Colonic mucosa (tissue), 4 donors: ENCODE results near the gene TRPT1. TPM values are rescaled to one million over a fixed set of nuclear protein-coding genes. Genes with fewer than 3 reads are reported as not detected.

Experiments used
- DNase-seq: peaks from one replicate; pipeline ENCODE4 v3.0.0-alpha.2; 2020
- H3K27ac ChIP-seq: fragments of 200-600 bp; one replicate; pipeline ENCODE4 v1.8.0; 2021
- H3K27me3 ChIP-seq: fragments of 200-600 bp; one replicate; pipeline ENCODE4 v1.8.0; 2021
- H3K36me3 ChIP-seq: fragments of 200-600 bp; one replicate; pipeline ENCODE4 v1.8.0; 2021
- H3K4me1 ChIP-seq: fragments of 200-600 bp; one replicate; pipeline ENCODE4 v1.8.0; 2021; ENCODE audit warnings: mild to moderate bottlenecking
- H3K4me3 ChIP-seq: fragments of 200-600 bp; one replicate; pipeline ENCODE4 v1.8.0; 2021
- H3K9ac ChIP-seq, 2 donors: one replicate each; pipeline ENCODE4 v1.7.0; 2013; ENCODE audit warnings: control low read depth in 2 of 2, low read depth in 2 of 2, low read length in 2 of 2
- H3K9me3 ChIP-seq: fragments of 200-600 bp; one replicate; pipeline ENCODE4 v1.8.0; 2021
- CTCF ChIP-seq: fragments of 200-600 bp; IDR thresholded peaks from one replicate; pipeline ENCODE4 v1.8.0; 2022; ENCODE audit warnings: antibody characterized with exemption, mild to moderate bottlenecking
- intact Hi-C: fragments of 100-400 bp; cut with DNase I; formaldehyde crosslinking; loops from one replicate; pipeline ENCODE4 v1.14.1; 2022
- total RNA-seq, 2 donors: library from RNA; stranded (reverse); fragmentation: NEBNext Ultra II Directional in 1 of 2; extraction: Animal tissue kit (Norgen Biotek cat#: 25700) in 1 of 2; gene quantifications; one replicate each; pipeline ENCODE4 v1.2.1, GENCODE V29; 2021
- donor health status: healthy.
- donor health status: DM: no; HTN: no; CAD: no.
- donor health status: DM: no; HTN: no; CAD: no.

TRPT1 gene
- total RNA-seq, 2 donors from 2014 or later: 52.3 to 63.6 TPM

- Histone ChIP-seq H3K27ac (no peak overlapping the region), H3K4me3 (no peak overlapping the region), H3K9ac (no peak overlapping the region), H3K27me3 (no peaks in the 10 kb centered on the region), H3K4me1 (peaks cover 17% of the 10 kb centered on the region), H3K9me3 (no peaks in the 10 kb centered on the region), H3K36me3 (no peaks in the 10 kb centered on the region)
- TF ChIP-seq CTCF: no peak
- intact Hi-C loops: no loop called here
- no peak for DNase-seq
These were observed 7.0 kb upstream of the TRPT1 start for GRCh38 chr11:64232967-64233315.

GRCh38 chr11:64232182-64232966 lies 6.4 kb upstream of the TRPT1 start:
- Histone ChIP-seq H3K9ac (peak overlapping the region in 1 of 2 donors; percentile 34), H3K4me1 (peaks cover 18% of the 10 kb centered on the region), H3K27me3 (no peaks in the 10 kb centered on the region), H3K9me3 (no peaks in the 10 kb centered on the region), H3K4me3 (no peak overlapping the region), H3K36me3 (no peaks in the 10 kb centered on the region), H3K27ac (no peak overlapping the region)
- intact Hi-C loops: no loop called here
- TF ChIP-seq CTCF: no peak
- peak; percentile 30 for DNase-seq

- Histone ChIP-seq H3K9me3 (no peaks in the 10 kb centered on the region), H3K36me3 (no peaks in the 10 kb centered on the region), H3K9ac (peak overlapping the region in 1 of 2 donors; percentile 21), H3K27me3 (no peaks in the 10 kb centered on the region), H3K4me3 (no peak overlapping the region), H3K27ac (no peak overlapping the region), H3K4me1 (peaks cover 20% of the 10 kb centered on the region)
- DNase-seq: peak; percentile 29
- intact Hi-C loops: no loop called here
- TF ChIP-seq CTCF: no peak
These were observed 5.6 kb upstream of the TRPT1 start for GRCh38 chr11:64231546-64231945.

- TF ChIP-seq CTCF: no peak
- H3K4me1 ChIP-seq: peaks cover 20% of the 10 kb centered on the region
- intact Hi-C loops: no loop called here
- H3K9ac ChIP-seq: peak overlapping the region; percentile 89
- H3K9me3 ChIP-seq: no peaks in the 10 kb centered on the region
- DNase-seq: no peak
- no peaks in the 10 kb centered on the region for H3K27me3 ChIP-seq
- H3K36me3 ChIP-seq: no peaks in the 10 kb centered on the region
- H3K4me3 ChIP-seq: peak overlapping the region; percentile 70
- H3K27ac ChIP-seq: peak overlapping the region; percentile 85
These were observed 5.0 kb upstream of the TRPT1 start for GRCh38 chr11:64230985-64231365.

- Histone ChIP-seq H3K36me3 (no peaks in the 10 kb centered on the region), H3K27ac (peak within 1 kb of the TSS; percentile 85), H3K9me3 (no peaks in the 10 kb centered on the region), H3K9ac (peak within 1 kb of the TSS; percentile 89), H3K27me3 (no peaks in the 10 kb centered on the region), H3K4me1 (peaks cover 16% of the 10 kb centered on the region), H3K4me3 (peak within 1 kb of the TSS; percentile 70)
- no peak for TF ChIP-seq CTCF
- intact Hi-C loops: no loop called here
- DNase-seq: peak; percentile 96
These were observed 4.4 kb upstream of the TRPT1 start, which contains the start of gene DNAJC4 for GRCh38 chr11:64230171-64230984. TSS of gene DNAJC4 (plus strand) at chr11:64230548. CDS start at chr11:64230855, 307 bp downstream.
